HFF-Myc (cell line): Measurements from ENCODE around the gene CTU2.

Source experiments
- DNase-seq: peaks from one replicate; pipeline ENCODE4 v3.0.0-alpha.2; 2011; ENCODE audit warnings: low read depth; ENCODE audit errors: extremely low read depth
- H3K4me3 ChIP-seq: replicated peaks from 2 replicates; pipeline ENCODE4 v1.5.1; 2011; ENCODE audit warnings: low read depth, mild to moderate bottlenecking, control low read depth, low read length
- TF ChIP-seq, protein P1 (sequence below): IDR thresholded peaks from 2 replicates; pipeline ENCODE4 v1.5.1; 2012; ENCODE audit warnings: mild to moderate bottlenecking, low read depth, low read length, control low read depth; ENCODE audit errors: missing control alignments

The CTU2 gene

DNA sequence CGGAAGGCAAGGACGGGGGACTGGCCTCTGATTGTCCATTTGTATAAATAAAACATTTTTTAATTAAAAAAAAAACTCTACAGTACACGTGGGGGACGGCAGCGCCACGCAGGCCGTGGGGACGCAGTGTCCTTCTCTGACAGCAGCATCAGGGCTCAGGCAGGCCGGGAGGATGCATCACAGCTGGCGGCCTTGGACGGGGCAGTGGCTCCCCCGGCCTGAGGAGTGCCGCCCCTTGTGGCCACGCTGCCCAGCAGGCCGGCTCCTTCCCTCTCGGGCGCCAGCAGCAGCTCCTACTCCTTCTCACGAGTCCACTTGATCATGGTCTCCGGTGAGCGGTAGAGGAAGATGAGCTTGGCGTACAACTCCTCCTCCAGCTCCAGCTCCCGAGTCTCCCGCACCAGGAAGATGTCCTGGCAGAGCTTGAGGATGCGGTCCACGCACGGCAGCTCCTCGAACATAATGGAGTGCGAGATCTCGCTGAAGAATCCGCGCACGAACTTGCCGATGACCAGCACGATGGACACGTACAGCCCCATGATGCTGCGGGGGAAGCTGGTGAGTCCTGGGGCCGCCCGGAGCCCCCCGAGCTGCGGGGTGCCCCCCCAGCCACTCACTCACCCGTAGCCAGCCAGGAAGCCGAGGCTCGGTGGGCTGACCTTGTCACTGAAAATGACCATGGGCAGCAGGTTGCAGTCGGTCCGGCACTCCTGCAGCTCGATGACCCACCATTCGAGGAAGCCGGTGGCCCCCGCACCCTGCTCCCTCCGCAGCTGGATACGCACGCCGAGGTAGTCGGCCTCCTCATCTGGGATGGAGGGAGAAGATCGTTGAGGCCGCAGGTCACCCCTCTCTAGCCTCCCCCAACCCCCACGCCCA is 9.2 kb downstream of the CTU2 start:
- TF ChIP-seq, protein P1, sequence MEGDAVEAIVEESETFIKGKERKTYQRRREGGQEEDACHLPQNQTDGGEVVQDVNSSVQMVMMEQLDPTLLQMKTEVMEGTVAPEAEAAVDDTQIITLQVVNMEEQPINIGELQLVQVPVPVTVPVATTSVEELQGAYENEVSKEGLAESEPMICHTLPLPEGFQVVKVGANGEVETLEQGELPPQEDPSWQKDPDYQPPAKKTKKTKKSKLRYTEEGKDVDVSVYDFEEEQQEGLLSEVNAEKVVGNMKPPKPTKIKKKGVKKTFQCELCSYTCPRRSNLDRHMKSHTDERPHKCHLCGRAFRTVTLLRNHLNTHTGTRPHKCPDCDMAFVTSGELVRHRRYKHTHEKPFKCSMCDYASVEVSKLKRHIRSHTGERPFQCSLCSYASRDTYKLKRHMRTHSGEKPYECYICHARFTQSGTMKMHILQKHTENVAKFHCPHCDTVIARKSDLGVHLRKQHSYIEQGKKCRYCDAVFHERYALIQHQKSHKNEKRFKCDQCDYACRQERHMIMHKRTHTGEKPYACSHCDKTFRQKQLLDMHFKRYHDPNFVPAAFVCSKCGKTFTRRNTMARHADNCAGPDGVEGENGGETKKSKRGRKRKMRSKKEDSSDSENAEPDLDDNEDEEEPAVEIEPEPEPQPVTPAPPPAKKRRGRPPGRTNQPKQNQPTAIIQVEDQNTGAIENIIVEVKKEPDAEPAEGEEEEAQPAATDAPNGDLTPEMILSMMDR: no peak
- no peak for DNase-seq
- no peak overlapping the region for H3K4me3 ChIP-seq

DNA sequence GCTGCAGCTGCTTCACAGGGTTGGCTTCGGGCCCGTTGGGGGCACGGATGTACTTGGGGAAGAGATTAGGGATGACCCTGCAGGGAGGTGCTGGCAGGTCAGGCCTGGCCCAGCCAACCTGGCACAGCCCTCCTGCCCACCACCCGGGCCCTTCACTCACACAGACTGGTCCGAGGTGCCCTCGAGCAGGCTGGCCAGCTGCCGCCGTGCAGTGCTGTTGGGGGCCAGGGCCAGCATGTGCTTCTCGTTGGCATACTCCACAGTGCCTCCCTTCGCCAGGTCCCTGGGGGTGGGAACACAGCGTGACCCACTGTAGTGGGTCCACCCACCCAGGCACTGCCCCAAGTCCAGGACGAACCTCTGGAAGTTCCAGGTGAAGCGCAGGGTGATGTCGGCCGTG is 9.9 kb downstream of the CTU2 start:
- TF ChIP-seq, protein P1: no peak
- DNase-seq: no peak
- no peak overlapping the region for H3K4me3 ChIP-seq

DNA sequence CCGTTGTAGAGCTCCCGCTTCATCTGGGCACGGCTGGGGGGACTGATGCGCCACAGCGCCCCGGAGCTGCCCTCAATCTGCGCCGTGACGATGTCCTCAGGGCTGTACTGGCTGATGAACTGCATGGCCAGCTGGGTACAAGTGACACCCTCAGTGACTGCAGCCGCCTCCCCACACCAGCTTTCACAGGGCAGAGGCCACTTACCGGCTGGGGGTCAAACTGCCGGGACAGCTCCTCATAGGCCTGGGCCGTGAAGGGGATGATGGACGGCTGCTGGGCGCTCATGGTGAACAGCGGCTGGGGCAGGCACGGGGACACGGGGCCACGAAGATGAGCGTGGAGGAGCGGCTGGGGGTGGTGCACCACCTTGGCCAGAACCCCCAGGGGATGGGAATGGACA is 10.3 kb downstream of the CTU2 start:
- H3K4me3 ChIP-seq: no peak overlapping the region
- TF ChIP-seq, protein P1: no peak
- no peak for DNase-seq

DNA sequence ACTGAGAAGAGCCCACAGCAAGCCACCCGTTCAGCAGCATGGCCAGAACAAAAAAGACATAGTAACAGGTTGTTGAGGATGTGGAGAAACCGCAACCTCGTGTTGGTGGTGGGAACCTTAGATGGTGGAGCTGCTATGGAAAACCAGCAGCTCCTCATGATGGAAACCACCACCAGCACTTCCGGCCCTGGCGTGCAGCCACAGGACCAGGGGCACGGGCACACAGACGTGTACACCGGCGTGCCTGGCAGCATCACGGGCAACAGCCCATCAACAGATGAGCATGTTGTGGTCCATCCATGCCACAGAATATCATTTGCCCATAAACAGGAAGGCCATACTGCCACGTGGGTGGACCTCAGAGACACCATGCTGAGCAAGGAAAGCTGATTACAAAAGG is 11.9 kb downstream of the CTU2 start:
- no peak overlapping the region for H3K4me3 ChIP-seq
- DNase-seq: no peak
- TF ChIP-seq, protein P1: no peak

DNA sequence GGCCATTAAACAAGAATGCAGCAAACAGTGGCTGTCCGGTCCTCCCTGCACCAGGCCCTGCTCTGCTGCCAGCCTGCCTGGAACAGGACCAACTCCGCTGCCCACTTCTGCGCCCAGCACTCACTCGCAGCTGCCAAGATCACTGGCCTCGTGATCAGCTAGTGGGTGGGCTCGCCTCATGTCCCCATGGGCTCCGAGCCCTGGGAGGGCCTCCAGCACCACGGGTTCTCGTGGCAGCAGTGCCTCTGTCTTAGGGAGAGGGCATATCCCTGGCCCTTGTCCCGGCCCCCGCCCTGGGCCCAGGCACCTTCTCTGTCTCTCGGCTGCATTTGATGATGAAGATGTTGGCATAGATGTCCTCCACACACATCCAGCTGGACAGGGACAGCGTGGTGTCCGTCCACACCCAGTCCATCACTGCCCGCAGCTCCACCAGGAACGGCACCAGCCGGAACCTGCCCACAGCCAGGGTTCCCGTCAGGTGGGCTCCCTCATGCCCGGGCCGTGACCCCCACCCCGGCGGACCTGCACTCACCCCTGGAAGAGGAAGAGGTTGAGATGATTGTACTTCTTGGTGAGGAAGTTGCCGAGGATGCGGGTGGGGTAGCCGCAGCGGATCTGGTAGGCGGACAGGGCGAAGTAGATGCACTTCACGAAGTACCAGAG is 13.1 kb downstream of the CTU2 start:
- no peak for DNase-seq
- H3K4me3 ChIP-seq: no peak overlapping the region
- TF ChIP-seq, protein P1: no peak

DNA sequence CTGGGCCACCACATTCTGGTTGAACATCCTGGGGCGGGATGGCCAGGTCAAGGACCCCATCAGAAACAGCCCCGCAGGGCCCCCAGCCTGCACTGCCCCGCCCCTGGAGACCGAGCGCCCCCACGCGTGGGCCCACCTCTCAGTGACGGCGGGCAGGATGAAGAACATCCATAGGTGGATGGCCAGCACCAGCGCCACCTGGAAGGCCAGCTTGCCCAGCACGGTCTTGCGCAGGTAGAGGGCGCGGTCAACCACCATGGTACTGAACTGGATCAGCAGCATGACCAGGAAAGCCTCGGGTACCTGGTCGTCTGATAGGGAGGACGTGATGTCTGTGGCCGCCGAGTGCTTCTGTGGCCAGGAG is 13.6 kb downstream of the CTU2 start:
- no peak overlapping the region for H3K4me3 ChIP-seq
- TF ChIP-seq, protein P1: no peak
- no peak for DNase-seq
